Lower lobe of right lung (tissue), 2 donors: ENCODE results near the gene SUSD4. TPM values are rescaled to one million over a fixed set of nuclear protein-coding genes. Genes with fewer than 3 reads are reported as not detected.

Experiments used
- ATAC-seq, 2 donors: fragments of 200-7000 bp; cut with Tn5 transposase; one replicate each; pipeline ENCODE4 v1.9.1; 2020 to 2022; ENCODE audit warnings: mild to moderate bottlenecking in 2 of 2, moderate library complexity in 2 of 2
- DNase-seq: peaks from one replicate; pipeline ENCODE4 v3.0.0-alpha.2; 2020
- H3K27ac ChIP-seq: fragments of 200-600 bp; one replicate; pipeline ENCODE4 v1.8.0; 2022
- H3K27me3 ChIP-seq: fragments of 200-600 bp; one replicate; pipeline ENCODE4 v1.8.0; 2022; ENCODE audit warnings: low read depth
- H3K36me3 ChIP-seq: fragments of 200-600 bp; one replicate; pipeline ENCODE4 v1.8.0; 2022; ENCODE audit warnings: mild to moderate bottlenecking
- H3K4me1 ChIP-seq: fragments of 200-600 bp; one replicate; pipeline ENCODE4 v1.8.0; 2022
- H3K4me3 ChIP-seq: fragments of 200-600 bp; one replicate; pipeline ENCODE4 v1.8.0; 2022; ENCODE audit warnings: mild to moderate bottlenecking
- H3K9me3 ChIP-seq: fragments of 200-600 bp; one replicate; pipeline ENCODE4 v1.8.0; 2022
- CTCF ChIP-seq: fragments of 200-600 bp; IDR thresholded peaks from one replicate; pipeline ENCODE4 v1.8.0; 2022; ENCODE audit warnings: antibody characterized with exemption, mild to moderate bottlenecking
- intact Hi-C: fragments of 100-400 bp; cut with DNase I; formaldehyde crosslinking; loops from one replicate; pipeline ENCODE4 v1.11.0; 2022
- total RNA-seq: library from RNA; stranded (reverse); fragmentation: NEBNext Ultra II Directional; extraction: Animal tissue kit (Norgen Biotek cat#: 25700); gene quantifications from one replicate; pipeline ENCODE4 v1.2.1, GENCODE V29; 2021
- donor health status: DM: no; HTN: yes; CAD: no; lungs with severe emphysema.

The SUSD4 gene
- total RNA-seq, 1 donor from 2014 or later: 3.7 TPM

- intact Hi-C loops: no loop called here
- no peaks in the 10 kb centered on the region for H3K9me3 ChIP-seq
- peak overlapping the region; percentile 65 for H3K27ac ChIP-seq
- DNase-seq (no peak), ATAC-seq (peak; percentile 89 to 92)
- no peak overlapping the region for H3K4me3 ChIP-seq
- H3K27me3 ChIP-seq: no peaks in the 10 kb centered on the region
- no peak for TF ChIP-seq CTCF
- no peaks in the 10 kb centered on the region for H3K36me3 ChIP-seq
- H3K4me1 ChIP-seq: peaks cover 56% of the 10 kb centered on the region
These were observed 183.2 kb downstream of the SUSD4 start for GRCh38 chr1:223180731-223181321.

- intact Hi-C loops: no loop called here
- Histone ChIP-seq H3K9me3 (no peaks in the 10 kb centered on the region), H3K27me3 (no peaks in the 10 kb centered on the region), H3K4me3 (no peak overlapping the region), H3K4me1 (peaks cover 56% of the 10 kb centered on the region), H3K36me3 (no peaks in the 10 kb centered on the region), H3K27ac (peak overlapping the region; percentile 65)
- ATAC-seq: no peak
- no peak for TF ChIP-seq CTCF
- no peak for DNase-seq
These were observed 184.2 kb downstream of the SUSD4 start for GRCh38 chr1:223179786-223180185.

GRCh38 chr1:223179280-223179679, 184.7 kb downstream of the SUSD4 start:
- intact Hi-C loops: no loop called here
- Histone ChIP-seq H3K4me3 (no peak overlapping the region), H3K4me1 (peaks cover 56% of the 10 kb centered on the region), H3K36me3 (no peaks in the 10 kb centered on the region), H3K27me3 (no peaks in the 10 kb centered on the region), H3K27ac (no peak overlapping the region), H3K9me3 (no peaks in the 10 kb centered on the region)
- TF ChIP-seq CTCF: no peak
- DNase-seq (no peak), ATAC-seq (no peak)

GRCh38 chr1:223177681-223178080, 186.3 kb downstream of the SUSD4 start:
- intact Hi-C loops: no loop called here
- DNase-seq (peak; percentile 61), ATAC-seq (peak; percentile 73 to 75)
- H3K27me3 ChIP-seq: no peaks in the 10 kb centered on the region
- H3K4me3 ChIP-seq: no peak overlapping the region
- no peak for TF ChIP-seq CTCF
- H3K27ac ChIP-seq: peak overlapping the region; percentile 72
- no peaks in the 10 kb centered on the region for H3K9me3 ChIP-seq
- no peaks in the 10 kb centered on the region for H3K36me3 ChIP-seq
- peaks cover 56% of the 10 kb centered on the region for H3K4me1 ChIP-seq

GRCh38 chr1:223176437-223176836, 187.5 kb downstream of the SUSD4 start:
- intact Hi-C loops: no loop called here
- Histone ChIP-seq H3K4me3 (no peak overlapping the region), H3K9me3 (no peaks in the 10 kb centered on the region), H3K4me1 (peaks cover 49% of the 10 kb centered on the region), H3K27ac (peak overlapping the region; percentile 72), H3K27me3 (no peaks in the 10 kb centered on the region), H3K36me3 (no peaks in the 10 kb centered on the region)
- ATAC-seq (no peak), DNase-seq (no peak)
- no peak for TF ChIP-seq CTCF
